HAP-1 (cell line): Measurements from ENCODE around the gene TANC1.
A peak's percentile ranks its signal among the peaks of the same experiment; 100 is the strongest.

Experiments
- DNase-seq, 2 experiments: peaks; one replicate each; pipeline ENCODE4 v3.0.0-alpha.2; 2016 to 2020; ENCODE audit warnings: low spot score in 2 of 2
- H3K27me3 ChIP-seq: fragments of 250-450 bp; sonication (Bioruptor Pico); 2 replicates; pipeline ENCODE4 v1.5.1; 2020; ENCODE audit warnings: low read depth, mild to moderate bottlenecking, moderate library complexity
- H3K36me3 ChIP-seq: fragments of 250-450 bp; sonication (Bioruptor Pico); replicated peaks from 2 replicates; pipeline ENCODE4 v1.5.1; 2020; ENCODE audit warnings: mild to moderate bottlenecking
- H3K4me1 ChIP-seq: fragments of 250-450 bp; sonication (Bioruptor Pico); 2 replicates; pipeline ENCODE4 v1.5.1; 2020; ENCODE audit warnings: mild to moderate bottlenecking
- H3K4me3 ChIP-seq: fragments of 250-450 bp; sonication (Bioruptor Pico); 2 replicates; pipeline ENCODE4 v1.5.1; 2020; ENCODE audit warnings: mild to moderate bottlenecking, moderate library complexity
- H3K9me3 ChIP-seq: fragments of 250-450 bp; sonication (Bioruptor Pico); 2 replicates; pipeline ENCODE4 v1.5.1; 2020; ENCODE audit warnings: mild to moderate bottlenecking, moderate library complexity
- in situ Hi-C: fragments of 300-500 bp; cut with MboI; formaldehyde crosslinking; loops from 3 replicates; pipeline ENCODE4 v1.14.3; 2020; ENCODE audit warnings: low sequenced_read_pairs, inconsistent platforms, mixed read lengths

The TANC1 gene

DNA sequence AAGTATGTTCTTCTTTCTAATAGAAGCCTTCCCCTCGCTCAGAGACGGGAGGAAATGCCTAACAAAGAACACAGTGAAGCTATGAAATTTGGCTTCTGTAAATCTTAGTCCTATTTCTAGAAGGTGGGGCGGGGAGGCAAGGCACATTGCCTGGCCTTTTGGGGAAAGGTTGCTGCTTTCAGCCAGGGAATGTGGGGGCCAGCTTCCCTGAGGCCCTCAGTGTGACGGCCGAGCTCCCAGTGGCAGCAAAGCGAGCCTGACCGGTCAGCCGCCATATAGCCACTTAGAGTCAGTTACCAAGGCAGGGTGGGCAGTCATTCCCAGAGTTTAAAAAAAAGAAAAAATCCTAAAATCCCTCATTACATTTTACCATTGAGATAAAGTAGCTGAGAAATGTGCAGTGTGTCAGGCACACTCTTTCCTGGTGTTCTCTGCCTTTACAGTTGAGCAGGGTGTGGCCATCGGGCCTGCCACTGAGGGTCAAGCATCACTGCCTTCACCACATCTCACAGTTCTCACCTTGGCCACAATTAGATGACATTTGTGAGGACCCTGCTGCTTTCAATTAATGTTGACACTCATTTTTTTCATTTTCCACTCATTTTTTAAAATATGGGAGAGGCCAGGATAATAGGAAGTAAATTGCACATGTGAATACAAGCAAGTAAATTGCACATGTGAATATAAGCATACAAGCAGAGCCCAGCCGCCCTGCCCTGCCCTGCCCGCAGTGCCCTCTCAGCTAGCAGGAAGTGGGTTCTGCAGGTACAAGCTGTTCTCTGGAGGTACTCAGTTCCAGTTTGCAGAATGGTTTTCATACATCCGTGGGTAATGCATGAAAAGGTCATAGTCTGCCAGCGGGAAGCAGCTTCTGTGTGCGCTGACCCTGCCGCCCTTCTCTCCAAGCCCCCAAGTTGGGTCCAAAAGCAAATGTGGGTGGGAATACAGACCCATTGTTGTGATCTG, 241.2 kb downstream of the TANC1 start:
- Histone ChIP-seq H3K36me3 (no peaks in the 10 kb centered on the region), H3K4me1 (0 out of 2 replicates have a peak, but pooled peaks cover 3% of the 10 kb centered on the region), H3K9me3 (no peaks in the 10 kb centered on the region), H3K4me3 (no peak overlapping the region), H3K27me3 (no peaks in the 10 kb centered on the region)
- in situ Hi-C loops: no loop called here
- DNase-seq: no peak

DNA sequence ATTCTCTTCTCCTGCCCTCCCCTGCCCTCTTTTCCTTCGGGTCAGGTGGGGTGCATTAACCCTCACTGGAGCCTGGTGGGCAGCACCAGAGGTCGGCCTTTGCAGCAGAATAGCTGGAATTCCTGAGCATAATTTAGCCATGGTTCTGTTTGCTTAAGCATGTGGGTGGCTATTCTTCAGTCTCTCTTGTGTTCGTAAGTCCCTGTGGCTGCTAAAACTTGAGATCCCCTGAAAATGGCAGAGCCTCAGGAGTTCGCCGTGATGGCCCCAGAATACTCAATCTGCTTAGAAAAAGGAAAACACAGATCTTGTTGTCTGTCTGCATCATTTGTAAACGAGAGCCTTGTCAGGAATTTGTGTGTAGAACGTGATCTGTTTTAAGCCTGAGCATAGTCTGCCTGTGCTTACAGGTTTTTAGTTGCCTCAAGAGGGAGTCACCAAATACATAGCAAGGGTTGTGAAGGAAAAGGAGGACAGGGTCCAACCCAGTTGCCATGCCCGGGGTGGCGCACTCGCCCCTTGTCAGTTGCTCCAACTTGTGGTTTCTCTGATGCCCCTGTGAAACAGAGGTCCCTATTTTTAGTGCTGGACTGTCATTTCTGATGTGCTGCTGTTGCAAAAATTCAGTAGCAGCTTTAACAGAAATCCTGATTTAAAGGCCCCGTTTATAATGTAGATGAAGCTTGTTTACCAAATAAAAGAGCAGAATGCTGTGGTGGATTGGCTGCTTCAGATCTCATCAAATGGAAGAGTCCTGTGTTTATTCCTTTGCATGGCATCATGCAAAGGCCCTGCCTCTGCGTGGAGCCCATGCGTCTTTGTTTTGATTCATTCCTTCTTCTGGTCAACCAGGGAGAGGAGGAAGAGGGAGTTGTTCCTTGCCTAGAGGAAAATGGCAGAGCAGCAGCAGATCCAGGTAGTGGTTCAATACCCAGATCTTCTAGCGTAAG, 243.3 kb downstream of the TANC1 start:
- in situ Hi-C loops: no loop called here
- H3K4me1 ChIP-seq: 0 out of 2 replicates have a peak, but pooled peaks cover 3% of the 10 kb centered on the region
- no peak overlapping the region for H3K4me3 ChIP-seq
- DNase-seq: peak in 1 of 2 experiments; percentile 23
- H3K36me3 ChIP-seq: no peaks in the 10 kb centered on the region
- H3K9me3 ChIP-seq: no peaks in the 10 kb centered on the region
- no peaks in the 10 kb centered on the region for H3K27me3 ChIP-seq

DNA sequence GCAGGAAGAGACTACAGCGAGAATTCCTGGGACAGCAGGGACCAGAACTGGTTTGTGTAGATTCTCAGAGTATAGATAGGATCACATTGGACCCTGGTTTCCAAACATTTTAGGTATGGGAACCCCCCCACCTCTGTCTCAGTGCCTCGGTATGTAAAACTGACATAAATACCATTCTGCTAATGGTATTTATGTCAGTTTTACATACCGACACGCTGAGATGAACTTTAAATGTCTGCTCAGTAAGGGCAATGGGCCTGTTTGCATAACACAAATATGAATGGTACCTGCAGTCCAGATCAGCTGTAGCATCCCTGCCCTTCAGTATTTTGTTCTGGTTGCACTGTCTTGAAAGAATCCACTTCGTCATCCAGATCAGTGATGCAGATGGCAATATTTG, 244.9 kb downstream of the TANC1 start:
- H3K4me3 ChIP-seq: no peak overlapping the region
- no peaks in the 10 kb centered on the region for H3K27me3 ChIP-seq
- DNase-seq: no peak
- H3K4me1 ChIP-seq: 0 out of 2 replicates have a peak, but pooled peaks cover 3% of the 10 kb centered on the region
- H3K36me3 ChIP-seq: no peaks in the 10 kb centered on the region
- H3K9me3 ChIP-seq: no peaks in the 10 kb centered on the region
- in situ Hi-C loops: no loop called here

DNA sequence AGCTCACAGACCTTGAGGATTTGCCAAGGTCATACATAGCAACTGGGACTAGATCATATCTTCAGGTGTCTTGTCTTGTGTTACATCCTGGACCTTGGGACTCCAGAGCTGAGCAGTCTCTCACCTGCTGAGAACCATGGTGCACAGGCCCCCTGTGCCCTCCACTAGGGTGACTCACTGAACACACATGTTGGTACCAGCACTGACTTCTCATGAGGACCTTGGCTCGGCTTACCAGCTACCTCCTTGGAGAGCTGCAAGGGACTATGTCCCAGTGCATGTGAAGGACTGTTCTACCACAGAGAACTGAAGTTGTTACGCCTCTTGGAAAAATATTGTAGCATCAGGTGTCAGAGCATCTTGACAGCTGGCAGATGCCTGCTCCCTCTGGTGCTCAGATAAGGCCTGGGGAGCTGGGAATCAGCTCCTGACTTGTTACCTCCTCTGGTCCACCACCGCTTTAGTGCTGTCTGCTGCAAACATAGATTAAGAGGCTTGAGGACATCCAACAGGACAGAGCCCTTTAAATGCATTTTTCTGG, 246.0 kb downstream of the TANC1 start:
- Histone ChIP-seq H3K4me3 (no peak overlapping the region), H3K36me3 (no peaks in the 10 kb centered on the region), H3K4me1 (0 out of 2 replicates have a peak, but pooled peaks cover 3% of the 10 kb centered on the region), H3K9me3 (no peaks in the 10 kb centered on the region), H3K27me3 (no peaks in the 10 kb centered on the region)
- in situ Hi-C loops: no loop called here
- no peak for DNase-seq

DNA sequence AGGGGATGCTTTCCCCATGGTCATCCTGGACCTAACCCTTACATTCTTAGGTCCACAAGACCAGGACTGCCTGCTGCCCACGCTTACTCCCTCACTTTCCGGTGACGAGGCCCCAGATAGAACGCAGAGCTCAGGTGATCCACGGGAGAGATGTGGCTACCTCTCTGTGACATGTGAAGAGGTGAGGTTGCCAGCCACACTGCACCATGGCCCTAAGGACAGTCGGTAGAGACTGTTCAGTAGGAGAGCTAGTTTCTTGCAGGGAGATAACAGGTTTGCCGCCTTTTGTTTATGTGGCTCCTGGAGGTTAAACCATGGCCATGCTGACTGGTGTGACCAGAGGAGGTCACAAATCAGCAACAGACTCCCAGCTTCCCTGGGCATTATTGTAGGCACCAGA, 246.7 kb downstream of the TANC1 start:
- Histone ChIP-seq H3K9me3 (no peaks in the 10 kb centered on the region), H3K4me3 (no peak overlapping the region), H3K36me3 (no peaks in the 10 kb centered on the region; the same call in 1 of the 2 replicates), H3K4me1 (0 out of 2 replicates have a peak, but pooled peaks cover 3% of the 10 kb centered on the region), H3K27me3 (no peaks in the 10 kb centered on the region)
- in situ Hi-C loops: no loop called here
- DNase-seq: no peak

- Histone ChIP-seq H3K36me3 (no peaks in the 10 kb centered on the region; the same call in 1 of the 2 replicates), H3K4me1 (no peaks in the 10 kb centered on the region), H3K4me3 (no peak overlapping the region), H3K9me3 (no peaks in the 10 kb centered on the region), H3K27me3 (no peaks in the 10 kb centered on the region)
- no peak for DNase-seq
- in situ Hi-C loops: no loop called here
Observed at GRCh38 chr2:159217676-159218075, 249.2 kb downstream of the TANC1 start.

DNA sequence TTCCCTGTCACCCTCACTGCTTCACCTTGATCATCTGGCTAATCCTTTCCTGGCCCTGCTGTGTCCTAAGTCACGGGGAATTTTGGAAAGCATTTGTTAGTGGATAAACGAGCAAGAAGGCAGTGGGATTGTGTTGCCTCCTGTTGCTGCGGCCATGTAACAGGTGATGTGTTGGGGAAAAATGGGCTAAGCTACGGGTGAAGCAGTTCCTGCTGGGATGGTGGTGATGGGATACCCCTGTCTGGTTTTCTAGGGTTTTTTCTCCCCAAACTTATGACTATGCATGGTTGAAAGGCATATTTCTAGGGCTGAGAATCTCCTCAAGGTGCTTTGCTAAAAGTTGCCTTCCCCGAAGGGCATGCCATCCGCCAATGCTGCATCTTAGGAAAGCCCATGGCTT, 249.9 kb downstream of the TANC1 start:
- H3K36me3 ChIP-seq: no peaks in the 10 kb centered on the region; the same call in 1 of the 2 replicates
- H3K4me1 ChIP-seq: no peaks in the 10 kb centered on the region
- H3K9me3 ChIP-seq: no peaks in the 10 kb centered on the region
- in situ Hi-C loops: no loop called here
- no peak for DNase-seq
- no peaks in the 10 kb centered on the region for H3K27me3 ChIP-seq
- H3K4me3 ChIP-seq: no peak overlapping the region

DNA sequence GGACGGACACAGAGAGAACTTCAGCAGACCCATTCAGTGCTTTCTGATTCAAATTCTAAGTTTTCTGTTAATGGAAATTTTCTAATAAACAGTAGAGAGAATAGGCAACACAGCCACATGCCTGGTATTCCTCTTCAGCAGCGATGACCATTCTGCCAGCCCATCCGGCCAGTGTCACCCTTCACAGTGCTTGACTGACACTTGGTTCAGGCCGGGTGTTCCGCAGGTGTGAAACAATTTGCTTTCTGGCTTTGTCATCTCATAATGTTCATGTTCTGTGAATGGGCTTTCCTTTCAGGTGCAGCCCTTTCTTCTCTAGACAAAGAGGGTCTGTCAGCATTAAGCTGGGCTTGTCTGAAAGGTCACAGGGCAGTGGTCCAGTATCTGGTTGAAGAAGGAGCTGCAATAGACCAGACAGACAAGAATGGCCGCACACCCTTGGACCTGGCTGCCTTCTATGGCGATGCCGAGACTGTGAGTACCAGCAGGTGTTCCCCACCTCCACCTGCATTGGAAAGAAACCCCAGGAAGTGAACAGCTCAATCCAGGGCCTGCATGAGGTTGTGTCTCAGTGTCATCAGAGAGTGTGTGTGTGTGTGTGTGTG, 251.1 kb downstream of the TANC1 start:
- H3K36me3 ChIP-seq: no peaks in the 10 kb centered on the region; the same call in 1 of the 2 replicates
- no peaks in the 10 kb centered on the region for H3K27me3 ChIP-seq
- in situ Hi-C loops: no loop called here
- no peak overlapping the region for H3K4me3 ChIP-seq
- H3K4me1 ChIP-seq: no peaks in the 10 kb centered on the region
- H3K9me3 ChIP-seq: no peaks in the 10 kb centered on the region
- DNase-seq: no peak

DNA sequence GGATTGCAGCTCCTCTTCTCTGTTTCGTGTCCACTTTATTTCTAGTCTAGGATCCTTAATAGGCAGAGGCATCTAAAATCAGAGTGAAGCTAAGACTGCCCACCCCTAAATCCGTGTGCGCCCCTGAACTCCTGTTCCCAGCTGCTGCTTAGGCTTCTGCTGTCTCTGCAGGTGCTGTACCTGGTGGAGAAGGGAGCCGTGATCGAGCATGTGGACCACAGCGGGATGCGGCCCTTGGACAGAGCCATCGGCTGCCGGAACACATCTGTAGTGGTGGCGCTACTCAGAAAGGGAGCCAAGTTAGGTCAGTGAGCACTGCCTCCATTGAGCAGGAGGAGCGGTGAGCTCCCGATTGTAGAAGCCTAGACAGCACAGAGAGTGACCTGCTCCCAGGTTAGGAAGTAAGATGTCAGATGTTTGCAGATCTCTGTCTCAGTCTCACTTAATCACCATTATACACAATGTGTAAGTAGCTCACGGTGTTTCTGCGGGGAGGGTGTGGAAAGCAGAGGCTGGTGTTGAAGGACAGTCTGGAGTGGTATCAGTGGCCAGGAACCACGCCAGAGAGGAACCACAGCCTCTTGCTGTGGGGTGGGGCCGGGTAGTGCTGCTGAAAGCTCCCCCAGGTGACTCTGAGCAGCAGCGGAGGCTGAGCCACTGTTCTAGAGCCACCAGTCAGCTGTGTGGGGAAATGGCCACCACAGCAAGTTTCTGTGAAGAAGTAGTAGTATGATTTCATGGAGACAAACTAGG, 255.8 kb downstream of the TANC1 start:
- in situ Hi-C loops: no loop called here
- no peaks in the 10 kb centered on the region; the same call in 1 of the 2 replicates for H3K36me3 ChIP-seq
- no peak for DNase-seq

GRCh38 chr2:159225025-159226016, 256.9 kb downstream of the TANC1 start:
- H3K27me3 ChIP-seq: no peaks in the 10 kb centered on the region
- H3K4me1 ChIP-seq: peaks cover 5% of the 10 kb centered on the region; the same call in 1 of the 2 replicates
- no peaks in the 10 kb centered on the region for H3K9me3 ChIP-seq
- no peaks in the 10 kb centered on the region; the same call in 1 of the 2 replicates for H3K36me3 ChIP-seq
- in situ Hi-C loops: no loop called here
- no peak for DNase-seq
- no peak overlapping the region for H3K4me3 ChIP-seq

More for the DNA sequence above, 255.8 kb downstream of the TANC1 start:
- H3K27me3 ChIP-seq: no peaks in the 10 kb centered on the region
- H3K4me3 ChIP-seq: no peak overlapping the region
- H3K9me3 ChIP-seq: no peaks in the 10 kb centered on the region
- H3K4me1 ChIP-seq: peaks cover 5% of the 10 kb centered on the region; the same call in 1 of the 2 replicates

DNA sequence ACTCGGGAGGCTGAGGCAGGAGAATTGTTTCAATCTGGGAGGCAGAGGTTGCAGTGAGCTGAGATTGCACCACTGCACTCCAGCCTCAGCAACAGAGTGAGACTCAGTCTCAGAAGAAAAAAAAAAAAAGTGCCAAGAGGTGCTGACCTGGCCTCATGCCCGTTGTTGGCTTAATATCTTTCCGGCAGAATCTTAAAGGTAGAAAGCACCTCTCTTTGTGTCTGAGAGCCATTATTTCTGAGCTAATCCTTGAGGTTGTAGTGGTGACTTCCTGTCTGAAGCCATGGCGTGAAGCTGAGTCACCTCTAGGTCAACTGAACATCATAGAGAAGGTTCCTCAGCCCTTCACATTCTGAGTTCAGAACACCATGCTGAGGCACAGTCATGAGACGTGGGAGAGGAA, 257.6 kb downstream of the TANC1 start:
- DNase-seq: no peak
- Histone ChIP-seq H3K36me3 (no peaks in the 10 kb centered on the region; the same call in 1 of the 2 replicates), H3K9me3 (no peaks in the 10 kb centered on the region), H3K27me3 (no peaks in the 10 kb centered on the region), H3K4me3 (no peak overlapping the region), H3K4me1 (peaks cover 5% of the 10 kb centered on the region; the same call in 1 of the 2 replicates)
- in situ Hi-C loops: no loop called here
